T1000 (cell line): ENCODE results near the gene TMEM72.

Experiments
- DNase-seq: peaks from one replicate; lab custom pipeline; 2025; ENCODE audit warnings: mixed read lengths; lab: John Stamatoyannopoulos, UW

TMEM72 gene

GRCh38 chr10:44955413-44956070 lies 44.4 kb downstream of the TMEM72 start:
- no peak for DNase-seq

- no peak for DNase-seq
These were observed 45.1 kb downstream of the TMEM72 start for GRCh38 chr10:44956226-44956625.

GRCh38 chr10:44956717-44957706 lies 45.9 kb downstream of the TMEM72 start:
- no peak for DNase-seq

- DNase-seq: no peak
These were observed 47.2 kb downstream of the TMEM72 start for GRCh38 chr10:44958196-44958897.

- DNase-seq: no peak
These were observed 47.7 kb downstream of the TMEM72 start for GRCh38 chr10:44958898-44959246.

- DNase-seq: peak; percentile 71
These were observed 48.3 kb downstream of the TMEM72 start, which contains the start of gene RASSF4 for GRCh38 chr10:44959247-44960087. Gene RASSF4 (plus strand): TSS chr10:44959802. CDS start chr10:44970203, 10,401 bp downstream.

- no peak for DNase-seq
These were observed 48.9 kb downstream of the TMEM72 start for GRCh38 chr10:44960088-44960460.

- no peak for DNase-seq
These were observed 49.5 kb downstream of the TMEM72 start for GRCh38 chr10:44960482-44961229.

- DNase-seq: no peak
These were observed 50.1 kb downstream of the TMEM72 start for GRCh38 chr10:44961230-44961571.

- DNase-seq: no peak
These were observed 51.0 kb downstream of the TMEM72 start for GRCh38 chr10:44961931-44962750.

GRCh38 chr10:44962870-44963738 lies 52.0 kb downstream of the TMEM72 start:
- DNase-seq: no peak

- no peak for DNase-seq
These were observed 52.9 kb downstream of the TMEM72 start for GRCh38 chr10:44963772-44964633.

GRCh38 chr10:44965104-44965503 lies 54.0 kb downstream of the TMEM72 start:
- no peak for DNase-seq

GRCh38 chr10:44965651-44966097 lies 54.5 kb downstream of the TMEM72 start:
- no peak for DNase-seq

- DNase-seq: no peak
These were observed 55.1 kb downstream of the TMEM72 start for GRCh38 chr10:44966129-44966815.

- DNase-seq: no peak
These were observed 55.8 kb downstream of the TMEM72 start for GRCh38 chr10:44966816-44967509.

GRCh38 chr10:44967616-44968015 lies 56.5 kb downstream of the TMEM72 start:
- DNase-seq: no peak
